B cell (primary cell): Measurements from ENCODE around the gene PPP2R5C. TPM values are rescaled to one million over a fixed set of nuclear protein-coding genes. Genes with fewer than 3 reads are reported as not detected.

Experiments
- ATAC-seq: fragments of 200-7000 bp; cut with Tn5 transposase; one replicate; pipeline ENCODE4 v1.10.0; 2021; ENCODE audit warnings: low read depth, mild to moderate bottlenecking, moderate number of reproducible peaks, moderate library complexity
- CTCF ChIA-PET: fragments of 350-600 bp; sonication (Branson Sonifier 250); formaldehyde crosslinking; loops from one replicate; lab custom pipeline; 2021; ENCODE audit warnings: antibody characterized with exemption, inconsistent platforms; lab: Charles Lee
- POLR2A ChIA-PET: fragments of 350-600 bp; sonication (Branson Sonifier 250); formaldehyde crosslinking; loops from one replicate; lab custom pipeline; 2021; ENCODE audit warnings: antibody characterized with exemption; lab: Charles Lee
- DNase-seq: peaks from one replicate; pipeline ENCODE4 v3.0.0; 2013
- H2AFZ ChIP-seq: 2 replicates; pipeline ENCODE4 v1.6.1; 2012; ENCODE audit warnings: mild to moderate bottlenecking, low read depth, low read length; ENCODE audit not compliant: insufficient read depth, poor library complexity, severe bottlenecking
- H3K27ac ChIP-seq, 2 donors: 1 replicate in 1 of 2; 2 replicates in 1 of 2; pipeline ENCODE4 v1.5.1; 2012 to 2013; ENCODE audit warnings: low read length in 2 of 2, mild to moderate bottlenecking in 2 of 2, moderate library complexity in 1 of 2
- H3K27me3 ChIP-seq, 4 experiments: fragments of 200-600 bp in 1 of 4; sonication (generic) in 1 of 4; replicated peaks in 1 of 4; 1 replicate in 2 of 4; 2 replicates in 2 of 4; pipeline versions ENCODE4 v1.6.1 to v1.7.0; 2013 to 2016; ENCODE audit warnings: low read length in 3 of 4, mild to moderate bottlenecking in 2 of 4, mixed read lengths in 1 of 4, moderate library complexity in 1 of 4; ENCODE audit not compliant: insufficient read depth in 4 of 4, control insufficient read depth in 3 of 4; ENCODE audit errors: control extremely low read depth in 1 of 4
- H3K36me3 ChIP-seq, 2 experiments: replicated peaks in 1 of 2; 1 replicate in 1 of 2; 2 replicates in 1 of 2; pipeline versions ENCODE4 v1.6.1 to v1.7.1; 2013; ENCODE audit warnings: low read length in 1 of 2; ENCODE audit not compliant: insufficient read depth in 2 of 2, control insufficient read depth in 1 of 2; ENCODE audit errors: control extremely low read depth in 1 of 2, extremely low read depth in 1 of 2
- H3K4me1 ChIP-seq, 2 donors: fragments of 200-600 bp in 1 of 2; sonication (generic) in 1 of 2; 1 replicate in 1 of 2; 2 replicates in 1 of 2; pipeline versions ENCODE4 v1.5.1 to v1.6.1; 2013 to 2017; ENCODE audit warnings: low read length in 2 of 2; ENCODE audit not compliant: control insufficient read depth in 2 of 2, insufficient read depth in 2 of 2
- H3K4me2 ChIP-seq: replicated peaks from 2 replicates; pipeline ENCODE3; 2012; ENCODE audit warnings: mild to moderate bottlenecking, low read depth, low read length; ENCODE audit not compliant: poor library complexity, severe bottlenecking
- H3K4me3 ChIP-seq, 5 experiments: fragments of 200-600 bp in 1 of 5; sonication (generic) in 1 of 5; 1 replicate in 3 of 5; 2 replicates in 2 of 5; pipeline versions ENCODE4 v1.5.1 to v1.7.0; 2011 to 2016; ENCODE audit warnings: low read length in 4 of 5, mild to moderate bottlenecking in 4 of 5, low read depth in 2 of 5, control low read depth in 1 of 5, moderate library complexity in 1 of 5; ENCODE audit not compliant: insufficient read depth in 1 of 5; ENCODE audit errors: control extremely low read depth in 1 of 5, extremely low read depth in 1 of 5
- H3K79me2 ChIP-seq: fragments of 200-600 bp; sonication (generic); one replicate; pipeline ENCODE4 v1.6.0; 2016; ENCODE audit warnings: low read length; ENCODE audit not compliant: control insufficient read depth, insufficient read depth
- H3K9ac ChIP-seq: fragments of 200-600 bp; sonication (generic); 2 replicates; pipeline ENCODE4 v1.6.1; 2017; ENCODE audit warnings: mild to moderate bottlenecking, low read length, moderate library complexity
- H3K9me3 ChIP-seq, 3 donors: one replicate each; pipeline versions ENCODE4 v1.6.1 to v1.7.1; 2013; ENCODE audit warnings: low read length in 2 of 3; ENCODE audit not compliant: control insufficient read depth in 2 of 3, insufficient read depth in 1 of 3; ENCODE audit errors: control extremely low read depth in 1 of 3
- H4K20me1 ChIP-seq: 2 replicates; pipeline ENCODE4 v1.6.0; 2012; ENCODE audit warnings: mild to moderate bottlenecking, low read length; ENCODE audit not compliant: insufficient read depth, control insufficient read depth, poor library complexity, severe bottlenecking
- H3K27ac Mint-ChIP-seq: one replicate; pipeline ENCODE4 v1.8.0; 2021; ENCODE audit warnings: mixed read lengths
- H3K27me3 Mint-ChIP-seq: one replicate; pipeline ENCODE4 v1.8.0; 2021; ENCODE audit warnings: mixed read lengths
- H3K4me1 Mint-ChIP-seq: one replicate; pipeline ENCODE4 v1.8.0; 2021; ENCODE audit warnings: mixed read lengths
- H3K4me3 Mint-ChIP-seq: one replicate; pipeline ENCODE4 v1.8.0; 2021; ENCODE audit warnings: mixed read lengths
- H3K9me3 Mint-ChIP-seq: one replicate; pipeline ENCODE4 v1.8.0; 2022; ENCODE audit warnings: mixed read lengths; ENCODE audit not compliant: insufficient read depth
- CTCF ChIP-seq: fragments of 200-600 bp; IDR thresholded peaks from one replicate; pipeline ENCODE4 v1.8.0; 2022; ENCODE audit warnings: antibody characterized with exemption, mild to moderate bottlenecking
- EZH2 ChIP-seq: IDR thresholded peaks from 2 replicates; pipeline ENCODE4 v1.6.1; 2012; ENCODE audit warnings: borderline replicate concordance, low read depth, mild to moderate bottlenecking, moderate library complexity, low read length; ENCODE audit not compliant: insufficient read depth, poor library complexity, severe bottlenecking
- WGBS: methylation state at CpG from one replicate; pipeline ENCODE4 v1.1.5; 2013; ENCODE audit warnings: missing lambda C conversion rate; ENCODE audit not compliant: insufficient coverage; 5-methylcytosine and 5-hydroxymethylcytosine counted together
- intact Hi-C: fragments of 100-400 bp; cut with micrococcal nuclease; formaldehyde crosslinking; loops from one replicate; pipeline ENCODE4 v1.10.0; 2022
- polyA plus RNA-seq: library from polyadenylated mRNA; depleted of rRNA; stranded (reverse); fragments of >200 nt; gene quantifications from 2 replicates; pipeline ENCODE4 v1.2.3, GENCODE V29; 2012
- total RNA-seq, 2 donors: library from RNA; stranded (reverse); fragments of 120-200 nt in 1 of 2; gene quantifications; 1 replicate in 1 of 2; 2 replicates in 1 of 2; pipeline versions ENCODE4 v1.2.3 to v1.2.4, GENCODE V29; 2013 to 2022

PPP2R5C gene
- total and polyA plus RNA-seq, 2 donors (not counting 1 experiment from before 2014, with no cell fraction given) = 91.7 to 330 TPM

GRCh38 chr14:101731187-101732080 is 30.1 kb upstream of the PPP2R5C start:
- H3K36me3 ChIP-seq = no peaks in the 10 kb centered on the region
- H3K4me3 ChIP-seq = no peak overlapping the region
- Mint-ChIP-seq H3K9me3 (no peaks in the 10 kb centered on the region), H3K27ac (peak overlapping the region; percentile 71), H3K4me1 (peaks cover 16% of the 10 kb centered on the region), H3K4me3 (peak overlapping the region; percentile 62), H3K27me3 (no peaks in the 10 kb centered on the region)
- H3K79me2 ChIP-seq = no peaks in the 10 kb centered on the region
- H3K27ac ChIP-seq = no peak overlapping the region
- ChIA-PET CTCF (interaction anchor here (1.4 to 2.1 kb wide), 2 partner anchors 24 to 230 kb away, joined by 3 to 11 read pairs; no protein-coding TSS in a partner anchor), POLR2A (interaction anchor here (0.6 kb wide), 1 partner anchor 111 kb away, joined by 3 read pairs; no protein-coding TSS in a partner anchor)
- ATAC-seq (peak; percentile 95), DNase-seq (peak; percentile 70)
- TF ChIP-seq CTCF = no peak
- TF ChIP-seq EZH2 = no peak
- peaks cover 13 to 18% of the 10 kb centered on the region in 2 donors for H3K4me1 ChIP-seq
- 20% methylated on average over 6 of the region's 16 CpGs for WGBS
- H3K9me3 ChIP-seq = peaks cover 0 to 8% (median 0%) of the 10 kb centered on the region in 3 donors
- no peak overlapping the region for H3K9ac ChIP-seq
- peak overlapping the region; percentile 58 for H2AFZ ChIP-seq
- H4K20me1 ChIP-seq = no peaks in the 10 kb centered on the region
- intact Hi-C loops = loop anchor here (1.0 kb wide), 1 partner anchor 29 kb away; no protein-coding TSS in a partner anchor
- no peaks in the 10 kb centered on the region for H3K27me3 ChIP-seq
- peak overlapping the region; percentile 44 for H3K4me2 ChIP-seq

GRCh38 chr14:101732118-101732517 is 29.4 kb upstream of the PPP2R5C start:
- H3K4me3 Mint-ChIP-seq = no peak overlapping the region
- ChIA-PET CTCF (interaction anchor here (2.1 kb wide), 1 partner anchor 25 kb away, joined by 11 read pairs; no protein-coding TSS in a partner anchor), POLR2A (no interaction called here)
- H3K27ac Mint-ChIP-seq = no peak overlapping the region
- intact Hi-C loops = no loop called here
- H3K79me2 ChIP-seq = no peaks in the 10 kb centered on the region
- H3K4me3 ChIP-seq = no peak overlapping the region
- TF ChIP-seq EZH2 (no peak), CTCF (no peak)
- H3K9me3 Mint-ChIP-seq = no peaks in the 10 kb centered on the region
- peaks cover 0 to 8% (median 0%) of the 10 kb centered on the region in 3 donors for H3K9me3 ChIP-seq
- H3K9ac ChIP-seq = no peak overlapping the region
- H3K27me3 Mint-ChIP-seq = peaks cover 4% of the 10 kb centered on the region
- DNase-seq (no peak), ATAC-seq (no peak)
- peaks cover 0 to 3% (median 0%) of the 10 kb centered on the region in 4 experiments for H3K27me3 ChIP-seq
- H3K36me3 ChIP-seq = no peaks in the 10 kb centered on the region
- peaks cover 13 to 18% of the 10 kb centered on the region in 2 donors for H3K4me1 ChIP-seq
- H2AFZ ChIP-seq = no peak overlapping the region
- peak overlapping the region; percentile 44 for H3K4me2 ChIP-seq
- WGBS = 92% methylated on average over 5 of the region's 5 CpGs
- H4K20me1 ChIP-seq = no peaks in the 10 kb centered on the region
- H3K27ac ChIP-seq = no peak overlapping the region
- peaks cover 16% of the 10 kb centered on the region for H3K4me1 Mint-ChIP-seq
